HG03558 (cell line): ENCODE measurements around the gene ZCCHC13.
"Not testable (repeated sequence)": the region's sequence is repeated elsewhere in the genome, so short reads cannot be mapped to it uniquely, and the experiment has no call there.

ENCODE experiments used
- ATAC-seq: cut with Tn5 transposase; IDR thresholded peaks from one replicate; pipeline ENCODE4 v1.9.1; 2021; ENCODE audit warnings: moderate number of reproducible peaks; ENCODE audit not compliant: unreplicated experiment; ENCODE audit errors: extremely low read depth

Gene ZCCHC13

GRCh38 chrX:74304016-74304415 lies at the start of gene ZCCHC13:
Gene ZCCHC13, plus strand, starts transcription at chrX:74304180. Its CDS starts 87 bp downstream, at chrX:74304267.
- ATAC-seq: no peak

DNA sequence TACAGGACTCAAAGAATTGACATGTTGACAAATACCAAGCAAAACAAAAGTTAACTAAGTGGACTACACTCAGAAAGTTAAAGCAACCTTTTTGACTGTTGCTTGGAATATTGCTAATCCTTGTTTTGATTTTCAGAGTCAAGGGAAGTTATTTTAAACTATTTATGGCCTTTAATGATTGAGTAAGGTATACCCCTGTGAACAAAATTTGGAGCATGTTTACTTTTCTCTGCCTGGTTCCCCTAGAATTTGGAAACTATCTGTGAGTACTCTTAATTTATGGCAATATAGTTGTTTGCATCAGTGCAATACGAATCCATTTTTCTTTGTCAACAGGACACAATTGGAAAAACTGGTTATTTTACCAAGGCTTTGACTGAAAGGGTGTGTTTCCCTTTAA lies 45.9 kb upstream of the ZCCHC13 start:
- ATAC-seq: not testable (repeated sequence)

GRCh38 chrX:74259885-74260491 lies 44.0 kb upstream of the ZCCHC13 start:
- ATAC-seq: no peak

DNA sequence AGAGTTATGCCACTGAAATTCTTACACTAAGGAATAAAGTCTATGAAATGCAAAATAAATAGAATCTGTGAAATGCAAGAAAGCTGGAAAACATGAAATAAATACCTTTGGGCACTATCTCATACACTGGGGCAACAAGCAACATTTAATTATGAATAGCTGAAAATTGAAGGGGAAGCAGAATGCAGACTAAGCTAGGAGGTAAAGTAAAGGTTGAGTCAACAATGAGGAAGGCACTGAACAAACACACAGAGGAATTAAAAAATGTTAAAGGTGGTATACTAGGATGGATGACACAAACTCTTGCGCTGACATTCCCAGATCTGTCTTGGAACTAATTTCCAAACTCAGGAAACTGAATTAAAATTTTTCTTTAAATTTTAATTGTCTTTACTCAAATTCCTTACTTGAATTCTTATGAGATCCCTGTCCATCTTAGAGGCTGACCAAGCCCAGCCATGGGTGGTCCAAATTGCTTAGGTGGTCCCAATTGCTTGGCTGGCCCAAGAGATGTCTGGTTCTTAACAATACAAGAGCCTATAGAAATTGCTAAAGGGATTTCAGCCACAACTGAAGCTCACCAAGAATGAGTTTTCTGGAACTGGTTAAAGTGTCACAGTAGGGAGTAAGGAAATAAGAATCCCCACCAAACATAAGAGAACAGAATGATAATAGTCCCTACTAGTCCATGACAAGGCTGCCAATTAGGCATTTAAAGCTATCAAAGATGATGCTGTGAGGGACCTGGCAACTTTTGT lies 41.3 kb upstream of the ZCCHC13 start:
- ATAC-seq: no peak

DNA sequence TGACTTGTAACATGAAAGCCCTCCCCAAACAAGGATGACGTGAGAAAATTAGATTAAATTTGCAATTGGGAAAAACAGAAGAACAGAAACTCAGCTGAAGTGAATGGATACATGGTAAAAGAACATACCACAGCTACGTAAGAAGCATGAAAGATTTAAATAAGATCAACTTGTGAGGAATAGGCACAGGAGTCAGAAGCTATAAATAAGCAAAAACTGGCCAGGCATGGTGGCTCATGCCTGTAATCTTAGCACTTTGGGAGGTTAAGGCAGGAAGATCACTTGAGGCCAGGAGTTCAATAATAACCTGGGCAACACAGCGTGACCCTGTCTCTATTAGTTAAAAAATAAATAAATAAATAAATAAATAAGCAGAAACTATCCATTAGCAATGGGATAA lies 33.6 kb upstream of the ZCCHC13 start:
- ATAC-seq: no peak

DNA sequence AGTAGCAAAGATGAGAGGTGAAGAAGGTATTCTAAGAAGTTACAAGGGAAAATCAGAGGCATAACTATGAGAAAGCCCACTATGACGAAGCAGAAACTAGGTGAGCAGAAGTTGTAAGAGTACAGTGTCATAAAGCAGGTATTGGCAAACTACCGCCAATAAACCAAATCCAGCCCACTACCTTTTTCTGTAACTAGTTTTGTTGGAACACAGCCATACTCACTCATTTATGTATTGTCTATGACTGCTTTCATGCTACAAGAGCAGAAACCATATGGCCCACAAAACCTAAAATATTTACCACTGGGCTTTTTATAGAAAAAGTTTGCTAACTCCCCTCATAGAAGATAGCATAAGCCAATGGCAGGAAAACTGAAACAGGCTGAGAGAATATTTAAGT lies 31.8 kb upstream of the ZCCHC13 start:
- no peak for ATAC-seq

DNA sequence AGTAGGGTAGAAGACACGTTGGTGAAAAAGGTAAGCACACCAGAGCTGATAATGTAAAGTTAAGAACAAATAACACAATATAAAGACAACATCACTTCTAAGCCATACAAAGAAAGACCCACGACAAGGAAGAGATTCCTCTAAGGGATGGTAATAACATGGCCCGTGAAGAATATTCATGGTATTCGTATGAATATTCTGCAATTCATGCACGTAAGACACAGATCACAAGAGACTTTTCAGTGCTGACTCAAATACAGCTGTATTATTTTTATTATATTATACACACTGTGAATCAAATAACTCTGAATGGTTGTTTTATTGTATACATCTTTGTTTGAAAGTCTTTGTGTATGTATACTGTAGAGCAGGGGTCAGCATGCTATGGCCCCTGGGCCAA lies 29.5 kb upstream of the ZCCHC13 start:
- ATAC-seq: no peak

- no peak for ATAC-seq
Measured at GRCh38 chrX:74277320-74277719, 26.7 kb upstream of the ZCCHC13 start.

DNA sequence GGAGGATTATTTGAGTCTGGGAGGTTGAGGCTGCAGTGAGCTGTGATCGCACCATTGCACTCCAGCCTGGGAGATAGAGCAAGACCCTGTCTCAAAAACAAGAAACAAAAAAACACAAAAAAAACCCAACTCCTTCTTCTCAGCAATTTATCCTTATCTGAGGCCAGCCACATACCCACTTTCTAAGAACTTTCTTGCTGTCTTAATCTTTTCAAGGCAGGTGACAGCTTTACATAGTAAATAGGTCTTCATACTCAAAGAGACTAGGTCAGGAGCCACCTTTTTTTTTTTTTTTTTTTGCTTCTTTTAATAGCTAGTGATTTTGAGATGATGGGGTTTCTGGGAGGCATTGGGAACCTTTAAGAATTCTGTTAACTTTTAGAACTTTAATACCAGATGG lies 26.1 kb upstream of the ZCCHC13 start:
- ATAC-seq: no peak

GRCh38 chrX:74280759-74281158 lies 23.2 kb upstream of the ZCCHC13 start:
- ATAC-seq: peak; percentile 35

DNA sequence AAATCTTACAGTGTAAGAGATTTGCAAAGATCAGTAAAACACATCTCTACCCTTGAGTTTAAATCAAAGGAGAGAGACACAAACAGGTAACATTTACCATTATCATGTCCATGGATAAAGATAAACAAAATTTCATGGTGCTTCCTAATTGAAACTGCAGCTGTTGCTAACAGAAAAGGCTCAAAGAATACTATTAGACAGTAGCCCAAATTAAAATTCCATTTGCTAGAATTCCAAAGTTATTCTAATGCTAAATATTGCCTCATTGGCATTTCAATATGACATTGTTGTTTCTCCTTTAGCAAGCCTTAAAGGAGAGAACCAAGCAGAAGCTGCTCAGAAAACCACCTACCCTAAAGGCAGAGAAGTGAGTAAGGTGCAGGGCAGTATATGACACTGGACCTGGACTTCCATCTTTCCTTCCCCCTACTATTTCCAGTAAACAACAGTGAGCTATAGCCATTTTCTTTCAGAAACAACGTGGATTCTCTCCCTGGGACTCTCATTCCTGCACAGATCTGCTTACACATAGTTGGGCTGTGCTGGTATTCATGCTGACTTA lies 19.5 kb upstream of the ZCCHC13 start:
- no peak for ATAC-seq

GRCh38 chrX:74286950-74287740 lies 16.8 kb upstream of the ZCCHC13 start:
- ATAC-seq: no peak

DNA sequence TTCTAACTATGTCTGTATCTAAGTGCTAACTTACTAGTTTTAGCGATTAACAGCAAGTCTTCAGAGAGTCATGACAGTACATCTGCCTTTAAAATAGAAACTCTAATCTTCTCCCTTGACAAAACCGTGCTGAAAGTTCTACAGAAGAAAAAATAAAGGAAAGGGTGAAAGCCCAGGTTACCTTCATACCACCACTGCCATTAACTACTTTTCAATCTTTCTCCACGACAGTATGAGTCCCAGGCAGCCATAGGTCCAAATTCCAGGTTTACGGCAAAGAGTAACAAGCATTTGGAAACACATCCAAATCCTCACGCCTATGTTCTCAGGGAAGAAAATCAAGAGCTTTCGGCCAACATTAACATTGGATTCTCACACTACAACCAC lies 12.4 kb upstream of the ZCCHC13 start:
- ATAC-seq: no peak

GRCh38 chrX:74291964-74292807 lies 11.8 kb upstream of the ZCCHC13 start:
- ATAC-seq: peak; percentile 92

DNA sequence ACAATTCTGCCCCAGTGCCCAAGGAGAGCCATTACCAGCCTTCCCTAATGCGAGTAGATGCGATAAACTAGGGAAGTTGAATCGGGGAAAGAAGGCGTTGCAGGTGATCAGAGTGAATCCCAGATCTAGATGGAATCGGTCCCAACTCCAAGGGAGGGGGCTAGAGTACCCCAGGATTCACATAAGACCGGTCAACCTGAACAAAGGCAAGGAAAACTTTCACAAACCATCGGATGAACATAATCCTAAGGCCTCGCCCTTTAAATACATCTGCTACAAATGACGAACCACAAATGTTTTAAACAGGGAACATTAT lies 11.2 kb upstream of the ZCCHC13 start:
- no peak for ATAC-seq

DNA sequence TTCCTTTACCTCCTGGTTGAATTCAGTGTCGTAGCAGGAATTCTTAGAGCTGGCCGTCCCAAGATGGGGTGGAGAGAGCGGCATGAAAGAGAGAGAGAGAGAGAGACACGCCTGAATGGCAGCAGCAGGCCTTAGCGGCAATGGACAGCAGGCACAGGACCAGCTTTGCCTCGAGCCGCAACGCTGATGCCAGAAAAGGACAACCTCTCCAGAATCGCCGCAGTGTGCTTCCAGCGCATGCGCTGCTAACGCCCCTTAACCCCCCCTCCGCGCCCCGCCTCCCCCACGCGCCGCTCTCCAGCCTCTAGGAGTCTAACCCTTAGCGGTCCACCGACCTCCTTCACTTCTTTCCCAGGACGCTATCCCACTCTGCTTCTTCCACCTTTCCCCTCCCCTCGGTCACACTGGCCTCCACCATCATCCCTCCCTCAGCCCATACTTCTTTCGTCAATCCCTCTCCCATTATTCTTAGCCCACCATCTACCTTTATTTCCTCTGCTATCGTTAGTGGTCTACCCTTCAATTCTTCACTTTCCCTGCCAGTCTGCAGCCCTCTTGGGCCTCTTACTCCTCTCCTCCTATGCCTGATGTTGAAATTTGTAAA lies 10.5 kb upstream of the ZCCHC13 start:
- ATAC-seq: no peak

DNA sequence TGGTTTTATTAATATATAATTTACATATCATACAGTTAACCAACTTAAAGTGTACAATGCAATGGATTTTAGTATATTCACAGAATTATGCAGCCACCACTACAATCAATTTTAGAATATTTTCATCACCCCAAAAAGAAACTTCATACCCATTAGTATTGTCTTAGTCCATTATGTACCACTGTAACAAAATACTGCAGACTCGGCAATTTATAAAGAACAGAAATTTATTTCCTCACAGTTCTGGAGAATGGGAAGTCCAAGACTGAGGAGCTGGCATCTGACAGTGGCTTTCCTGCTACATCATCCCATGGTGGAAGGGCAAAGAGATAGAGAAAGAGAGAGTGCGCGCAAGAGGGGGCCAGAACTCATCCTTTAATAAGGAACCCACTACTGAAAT lies 8.9 kb upstream of the ZCCHC13 start:
- ATAC-seq: no peak

DNA sequence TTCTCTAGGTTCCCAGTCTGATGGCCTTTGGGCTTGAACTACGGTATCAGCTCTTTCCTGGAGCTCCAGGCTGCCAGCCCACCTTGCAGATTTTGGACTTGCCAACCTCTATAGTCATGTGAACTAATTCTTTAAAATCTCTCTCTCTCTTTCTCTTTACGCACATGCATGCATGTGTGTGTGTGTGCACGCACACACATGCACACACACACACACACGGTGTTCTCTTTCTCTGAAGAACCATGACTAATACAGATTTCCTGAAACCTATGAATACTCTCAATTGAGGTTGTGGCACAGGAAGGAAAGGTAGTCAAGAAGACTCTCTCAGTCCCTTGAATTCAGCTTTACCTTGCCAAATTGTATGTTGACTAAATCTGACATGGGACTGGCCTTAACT lies 6.2 kb upstream of the ZCCHC13 start:
- no peak for ATAC-seq

DNA sequence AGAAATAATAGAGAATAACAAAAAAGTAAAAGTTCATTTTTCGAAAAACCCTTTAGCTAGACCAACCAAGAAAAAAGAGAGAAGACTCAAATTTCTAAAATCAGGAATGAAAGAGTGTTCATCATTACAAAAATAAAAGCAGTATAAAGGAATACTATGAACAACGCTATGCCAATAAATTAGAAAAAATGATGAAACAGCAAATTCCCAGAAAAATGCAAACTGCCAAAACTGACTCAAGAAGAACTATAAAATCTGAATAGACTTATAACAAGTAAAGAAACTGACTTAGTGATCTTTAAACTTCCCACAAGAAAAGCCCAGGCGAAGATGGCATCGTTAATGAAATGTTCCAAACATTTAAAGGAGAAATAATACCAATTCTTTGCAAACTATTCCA lies 3.1 kb upstream of the ZCCHC13 start:
- ATAC-seq: no peak

DNA sequence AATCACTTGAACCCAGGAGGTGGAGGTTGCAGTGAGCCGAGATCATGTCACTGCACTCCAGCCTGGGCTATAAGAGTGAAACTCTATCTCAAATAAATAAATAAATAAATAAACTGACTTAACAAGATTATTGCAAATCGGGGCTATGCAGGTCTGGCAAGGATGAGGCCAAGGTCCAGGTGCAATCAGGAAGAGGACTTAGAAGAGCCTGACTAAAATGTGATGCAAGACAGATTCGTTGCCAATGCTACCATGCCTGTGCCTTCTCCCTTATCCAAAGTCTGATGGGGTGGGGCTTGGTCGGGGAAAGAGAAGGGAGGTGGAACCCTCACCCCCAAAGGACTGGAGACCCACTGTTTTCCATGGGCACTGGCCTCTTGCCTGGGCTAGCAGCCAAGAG lies 14.7 kb downstream of the ZCCHC13 start:
- no peak for ATAC-seq
